GM19438 (cell line): Measurements from ENCODE around the gene FUT8.
"Not testable (repeated sequence)": the region's sequence is repeated elsewhere in the genome, so short reads cannot be mapped to it uniquely, and the experiment has no call there.

ENCODE experiments used
- ATAC-seq: cut with Tn5 transposase; IDR thresholded peaks from one replicate; pipeline ENCODE4 v1.9.1; 2021; ENCODE audit warnings: low read depth; ENCODE audit not compliant: unreplicated experiment

Gene FUT8

DNA sequence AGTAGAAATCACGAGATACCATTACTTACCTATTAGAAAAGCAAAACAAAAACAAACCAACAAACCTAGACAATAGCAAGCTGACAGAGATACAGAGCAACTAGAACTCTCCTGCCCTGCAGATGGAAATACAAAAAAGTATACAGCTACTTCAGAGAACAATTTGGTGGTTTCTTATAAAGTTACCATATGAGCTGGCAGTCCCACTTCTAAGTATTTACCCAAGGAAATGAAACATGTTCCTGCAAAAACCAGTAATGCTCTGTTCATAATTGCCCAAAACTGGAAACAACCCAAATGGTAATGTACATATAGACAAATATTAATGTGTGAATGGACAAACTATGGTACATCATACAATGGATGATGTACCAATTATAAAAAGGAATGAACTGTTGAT lies 31.7 kb downstream of the FUT8 start:
- no peak for ATAC-seq

- no peak for ATAC-seq
Measured at GRCh38 chr14:65446159-65446558, 33.6 kb downstream of the FUT8 start.

- no peak for ATAC-seq
Measured at GRCh38 chr14:65449647-65450046, 37.1 kb downstream of the FUT8 start.

DNA sequence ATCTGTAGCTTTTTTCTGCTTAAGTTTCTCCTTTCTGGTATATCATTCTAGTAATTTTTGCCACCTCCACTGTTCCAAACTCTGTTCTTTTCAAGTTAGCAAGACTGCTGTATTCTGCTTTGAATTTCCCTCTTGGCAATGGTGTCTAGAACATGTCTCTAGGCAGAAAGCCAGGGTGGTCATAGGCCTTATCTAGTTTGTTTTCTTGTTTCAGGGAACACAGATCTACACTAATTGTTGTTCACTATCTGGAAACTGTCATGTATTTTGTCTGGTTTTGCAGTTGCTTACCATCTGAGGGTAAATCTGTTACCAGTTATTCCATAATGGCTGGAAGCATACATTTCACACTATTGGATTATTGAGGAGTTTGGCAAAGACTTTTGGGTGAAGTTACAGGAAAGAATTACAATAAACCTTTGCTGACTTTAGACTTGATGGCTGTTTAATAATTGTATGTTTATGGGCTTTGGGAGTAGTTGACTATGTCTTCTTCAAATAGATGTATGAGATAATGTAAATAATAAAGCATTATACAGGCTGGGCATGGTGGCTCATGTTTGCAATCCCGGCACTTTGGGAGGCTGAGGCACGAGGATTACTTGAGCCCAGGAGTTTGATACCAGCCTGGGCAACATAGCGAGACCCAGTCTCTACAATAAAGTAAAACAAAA lies 41.4 kb downstream of the FUT8 start:
- no peak for ATAC-seq

GRCh38 chr14:65456247-65456646 lies 43.7 kb downstream of the FUT8 start:
- ATAC-seq: no peak

DNA sequence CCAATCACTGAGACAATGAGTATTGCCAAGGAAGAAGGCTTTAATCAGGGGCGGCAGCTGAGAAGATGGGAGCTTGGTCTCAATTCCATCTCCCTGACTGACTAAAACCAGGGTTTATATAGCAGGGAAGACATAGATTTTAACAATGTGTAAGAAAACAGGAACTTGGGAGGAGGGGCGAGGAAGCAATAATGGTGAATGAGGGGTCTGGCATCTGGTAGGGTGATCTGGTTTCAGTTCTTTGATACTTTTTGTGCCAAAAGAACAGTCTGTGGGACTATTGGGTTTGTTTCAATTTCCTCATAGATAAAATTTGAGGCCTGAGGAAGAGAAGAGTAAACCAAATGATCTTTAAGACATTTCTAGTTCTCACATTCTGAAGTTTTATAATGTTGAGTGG lies 49.2 kb downstream of the FUT8 start:
- peak; percentile 35 for ATAC-seq

DNA sequence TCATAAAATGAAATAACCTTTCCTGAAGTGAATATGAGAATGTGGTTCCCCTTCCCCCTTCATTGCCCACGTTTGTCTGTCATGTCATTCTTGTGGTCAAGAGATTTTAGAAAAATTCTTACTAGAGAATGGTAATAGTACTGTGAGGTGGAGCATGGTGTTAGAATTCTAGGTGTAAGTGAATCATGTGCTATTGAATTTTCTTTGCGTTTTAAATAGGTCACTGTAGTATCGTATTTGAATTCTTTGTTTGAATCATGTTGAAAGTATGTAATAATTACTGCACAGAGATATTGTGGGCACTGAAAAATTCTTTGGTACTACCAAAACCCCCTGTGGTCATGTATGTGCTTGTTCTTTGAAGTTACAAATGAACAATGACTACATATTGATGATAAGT lies 49.9 kb downstream of the FUT8 start:
- peak; percentile 45 for ATAC-seq

- ATAC-seq: no peak
Measured at GRCh38 chr14:65465584-65465983, 53.1 kb downstream of the FUT8 start.

- not testable (repeated sequence) for ATAC-seq
Measured at GRCh38 chr14:65467926-65468325, 55.4 kb downstream of the FUT8 start.

- no peak for ATAC-seq
Measured at GRCh38 chr14:65469903-65470302, 57.4 kb downstream of the FUT8 start.

GRCh38 chr14:65470404-65470880 lies 57.9 kb downstream of the FUT8 start:
- ATAC-seq: no peak

- no peak for ATAC-seq
Measured at GRCh38 chr14:65471038-65471878, 58.7 kb downstream of the FUT8 start.

DNA sequence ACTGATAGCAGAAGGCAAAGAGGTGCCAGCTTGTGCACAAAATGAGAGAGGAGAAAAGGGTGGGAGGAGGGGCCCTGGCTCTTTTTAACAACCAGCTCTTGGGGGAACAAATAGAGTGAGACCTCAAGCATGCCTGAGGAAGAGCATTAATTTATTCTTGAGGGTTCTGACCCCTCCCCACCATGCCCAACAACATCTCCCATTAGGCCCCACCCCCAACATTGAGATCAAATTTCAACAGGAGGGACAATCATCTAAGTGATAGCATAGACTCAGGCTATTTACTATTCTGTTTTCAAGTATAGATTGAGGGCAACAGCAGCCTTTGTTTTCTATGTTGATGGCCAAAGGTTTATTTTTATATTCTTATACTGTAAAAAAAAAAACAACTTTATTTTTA lies 59.7 kb downstream of the FUT8 start:
- ATAC-seq: no peak

DNA sequence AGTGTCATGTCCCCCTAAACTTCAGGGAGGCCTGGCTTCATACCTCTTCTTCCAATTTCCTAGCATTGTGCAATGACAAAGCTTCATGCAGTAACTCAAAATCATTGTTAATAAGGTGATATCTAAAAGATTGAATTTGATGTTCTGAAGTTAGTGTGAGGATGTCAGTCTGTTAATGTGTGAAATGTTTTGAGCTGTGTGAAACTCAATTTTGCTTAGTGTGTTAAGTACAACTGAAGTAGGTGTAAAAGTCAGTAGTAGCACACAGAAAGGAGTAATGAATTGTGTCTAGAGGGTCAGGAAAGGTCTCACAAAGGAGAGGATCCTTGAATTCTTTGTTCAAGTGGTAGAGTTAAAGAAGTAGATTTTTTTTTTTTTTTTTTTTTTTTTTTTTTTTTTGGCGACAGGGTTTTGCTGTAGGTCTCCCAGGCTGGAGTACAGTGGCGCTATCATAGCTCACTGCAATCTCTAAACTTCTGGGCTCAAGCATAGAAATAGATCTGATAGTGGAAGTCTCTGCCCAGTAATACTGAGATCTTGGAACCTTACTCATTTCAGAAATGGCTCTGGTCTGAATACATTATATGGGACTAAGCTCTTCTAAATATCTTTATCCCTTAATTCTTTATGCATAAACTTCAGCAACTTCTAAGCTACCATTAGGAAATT lies 63.9 kb downstream of the FUT8 start:
- peak; percentile 76 for ATAC-seq

GRCh38 chr14:65476942-65477318 lies 64.4 kb downstream of the FUT8 start:
- ATAC-seq: no peak

DNA sequence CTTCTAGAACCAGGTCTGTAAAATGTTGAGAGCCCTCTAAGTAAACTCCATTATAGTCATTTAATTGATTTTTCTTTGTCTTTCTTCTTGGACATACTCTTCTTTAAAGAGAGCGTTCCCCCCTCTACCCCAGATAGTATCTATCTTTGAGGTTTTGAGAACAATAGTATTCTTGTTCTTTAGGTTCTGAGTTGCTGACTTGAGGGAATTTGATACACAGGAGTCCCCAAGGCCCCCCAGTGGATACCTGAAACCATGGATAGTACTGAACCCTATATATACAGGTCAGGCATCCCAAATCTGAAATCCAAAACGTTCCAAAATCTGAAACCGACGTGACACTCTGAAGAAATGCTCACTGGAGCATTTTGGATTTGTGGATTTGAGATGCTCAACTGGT lies 65.5 kb downstream of the FUT8 start:
- no peak for ATAC-seq

DNA sequence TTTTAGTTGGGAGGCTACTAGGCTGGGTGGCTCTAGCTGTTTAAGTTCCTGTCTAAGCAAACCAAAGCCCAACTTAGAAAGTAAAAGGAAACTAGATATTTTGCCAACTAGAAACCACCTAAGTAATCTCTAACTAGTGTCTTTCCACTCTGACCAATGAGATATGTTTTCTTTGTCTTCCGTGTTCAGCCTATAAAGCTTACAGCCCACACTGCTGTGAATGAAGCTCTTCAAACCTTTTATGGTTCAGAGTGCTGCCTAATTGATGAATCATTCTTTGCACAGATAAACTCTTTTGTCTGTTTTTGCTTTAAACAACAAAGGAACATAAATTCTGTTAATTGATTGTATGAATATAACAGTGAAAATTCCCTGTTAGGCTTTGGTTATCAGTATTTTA lies 66.1 kb downstream of the FUT8 start:
- no peak for ATAC-seq

- ATAC-seq: no peak
Measured at GRCh38 chr14:65479386-65479785, 66.9 kb downstream of the FUT8 start.

- ATAC-seq: no peak
Measured at GRCh38 chr14:65482757-65483438, 70.4 kb downstream of the FUT8 start.

DNA sequence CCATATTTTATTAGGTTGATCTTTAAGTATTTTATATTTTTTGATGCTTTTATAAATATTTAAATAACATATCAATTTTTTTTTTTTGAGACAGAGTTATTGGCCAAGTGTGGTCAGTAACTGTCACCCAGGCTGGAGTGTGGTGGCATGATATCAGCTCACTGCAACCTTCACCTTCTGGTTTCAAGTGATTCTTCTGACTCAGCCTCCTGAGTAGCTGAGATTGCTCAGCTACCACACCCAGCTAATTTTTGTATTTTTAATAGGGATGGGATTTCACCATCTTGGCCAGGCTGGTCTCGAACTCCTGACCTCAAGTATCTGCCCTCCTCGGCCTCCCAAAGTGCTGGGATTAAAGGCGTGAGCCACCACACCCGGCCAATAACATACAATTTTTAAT lies 71.1 kb downstream of the FUT8 start:
- no peak for ATAC-seq

DNA sequence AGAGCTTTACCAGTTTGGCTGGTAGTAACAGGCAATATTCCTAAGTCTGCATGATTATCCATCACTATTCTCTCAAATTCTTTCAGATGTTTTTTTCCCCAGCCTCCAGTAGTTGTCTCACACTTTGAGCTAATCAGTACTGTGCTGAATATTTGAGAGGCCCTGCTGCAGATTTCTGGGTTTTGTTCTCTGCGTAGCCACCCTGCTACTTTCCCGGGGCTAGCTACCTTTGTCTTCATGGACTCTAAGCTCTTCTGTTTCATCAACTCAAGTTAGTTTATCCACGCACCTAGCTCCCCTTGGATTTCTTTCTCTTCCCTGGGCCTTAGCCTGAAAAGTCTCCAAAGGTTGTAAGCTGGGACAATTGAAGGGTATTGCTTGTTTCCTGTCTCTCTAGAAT lies 73.0 kb downstream of the FUT8 start:
- no peak for ATAC-seq
